ENCODE measurements around the gene FOXD4L1.
"Not testable (repeated sequence)": the region's sequence is repeated elsewhere in the genome, so short reads cannot be mapped to it uniquely, and the experiment has no call there.

- not testable (repeated sequence) for TF ChIP-seq CTCF, POLR2AphosphoS5, EP300 (IDR thresholded peaks at IDR 0.05)
Observed at GRCh38 chr2:113524986-113525385, 26.5 kb downstream of the FOXD4L1 start.

Measured in esophagus muscularis mucosa (tissue), 4 donors.